OCI-LY3 (cell line): Measurements from ENCODE around the gene PCA3.

Experiments used
- H2AFZ ChIP-seq: fragments of 200-600, 300-600 bp; shearing (Covaris generic); 2 replicates; pipeline ENCODE4 v1.6.0; 2014; ENCODE audit warnings: antibody characterized with exemption, low read depth, low read length
- H3K27ac ChIP-seq: fragments of 200-600, 300-600 bp; sonication (generic); 2 replicates; pipeline ENCODE4 v1.5.1; 2014; ENCODE audit warnings: mild to moderate bottlenecking, low read length, moderate library complexity, mixed read lengths
- H3K27me3 ChIP-seq: fragments of 200-600, 300-600 bp; sonication (generic); 2 replicates; pipeline ENCODE4 v1.6.1; 2014; ENCODE audit warnings: low read depth, low read length, mixed read lengths
- H3K36me3 ChIP-seq: fragments of 200-600, 300-600 bp; sonication (generic); replicated peaks from 2 replicates; pipeline ENCODE3; 2014; ENCODE audit warnings: low read depth, low read length, mixed read lengths
- H3K4me1 ChIP-seq: fragments of 300-600, 200-600 bp; sonication (generic); 2 replicates; pipeline ENCODE4 v1.6.1; 2014; ENCODE audit warnings: low read length, mixed read lengths
- H3K4me2 ChIP-seq: fragments of 200-600, 300-600 bp; sonication (generic); 2 replicates; pipeline ENCODE4 v1.6.1; 2014; ENCODE audit warnings: low read length, mixed read lengths
- H3K4me3 ChIP-seq: fragments of 300-600, 200-600 bp; sonication (generic); 2 replicates; pipeline ENCODE4 v1.5.1; 2014; ENCODE audit warnings: antibody characterized with exemption, mild to moderate bottlenecking, low read length, moderate library complexity
- H3K79me2 ChIP-seq: fragments of 300-600, 200-600 bp; shearing (Covaris generic); 2 replicates; pipeline ENCODE4 v1.6.1; 2014; ENCODE audit warnings: mild to moderate bottlenecking, low read length, mixed read lengths
- H3K9ac ChIP-seq: fragments of 300-600, 200-600 bp; shearing (Covaris generic); 2 replicates; pipeline ENCODE4 v1.6.0; 2014; ENCODE audit warnings: mild to moderate bottlenecking, low read length, moderate library complexity
- H3K9me3 ChIP-seq: fragments of 200-600, 300-600 bp; shearing (Covaris generic); 2 replicates; pipeline ENCODE4 v1.6.1; 2014; ENCODE audit warnings: low read length, mixed read lengths; ENCODE audit not compliant: insufficient read depth
- H4K20me1 ChIP-seq: fragments of 200-600, 300-600 bp; sonication (generic); 2 replicates; pipeline ENCODE4 v1.6.1; 2016; ENCODE audit warnings: low read length, mixed read lengths; ENCODE audit not compliant: insufficient read depth
- CTCF ChIP-seq: fragments of 200-600, 300-600 bp; sonication (generic); IDR thresholded peaks from 2 replicates; pipeline ENCODE4 v1.5.1; 2014; ENCODE audit warnings: antibody characterized with exemption, low read length, low read depth
- EZH2phosphoT487 ChIP-seq: fragments of 200-600 bp; shearing (Covaris generic); IDR thresholded peaks from 2 replicates; pipeline ENCODE4 v1.6.1; 2018; ENCODE audit warnings: antibody characterized with exemption, mixed run types, low read depth

PCA3 gene

GRCh38 chr9:76761448-76761847 is 2.8 kb upstream of the PCA3 start:
- Histone ChIP-seq H3K27ac (no peak overlapping the region), H3K9me3 (no peaks in the 10 kb centered on the region), H3K79me2 (no peaks in the 10 kb centered on the region), H3K4me1 (peaks cover 29% of the 10 kb centered on the region), H2AFZ (no peak overlapping the region), H3K4me3 (no peak overlapping the region), H3K9ac (no peak overlapping the region), H3K27me3 (peaks cover 12% of the 10 kb centered on the region), H3K36me3 (no peaks in the 10 kb centered on the region), H4K20me1 (no peaks in the 10 kb centered on the region), H3K4me2 (no peak overlapping the region)
- TF ChIP-seq CTCF (peak; percentile 57), EZH2phosphoT487 (no peak)

DNA sequence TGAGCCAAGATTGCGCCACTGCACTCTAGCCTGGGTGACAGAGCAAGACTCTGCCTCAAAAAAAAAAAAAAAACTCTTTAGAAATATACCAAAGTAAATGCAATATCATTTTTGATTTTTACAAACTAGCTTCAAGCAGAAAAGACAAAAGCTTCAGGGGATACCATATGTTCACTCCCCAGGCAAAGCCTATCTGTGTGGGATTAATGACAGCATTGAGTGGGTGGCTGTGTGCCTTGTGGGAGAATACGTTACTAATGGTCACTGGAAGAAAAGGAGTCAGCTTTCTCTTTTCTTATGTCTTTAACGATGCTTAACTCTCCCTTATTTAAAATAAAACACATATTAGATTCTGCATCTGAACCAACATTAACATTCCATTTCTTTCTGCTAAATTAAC is 1.9 kb downstream of the PCA3 start:
- Histone ChIP-seq H3K4me1 (no peaks in the 10 kb centered on the region), H3K4me2 (no peak overlapping the region), H3K79me2 (no peaks in the 10 kb centered on the region), H3K4me3 (no peak overlapping the region), H4K20me1 (no peaks in the 10 kb centered on the region), H3K27ac (no peak overlapping the region), H3K36me3 (no peaks in the 10 kb centered on the region), H3K9me3 (no peaks in the 10 kb centered on the region), H2AFZ (no peak overlapping the region), H3K27me3 (0 out of 2 replicates have a peak, but pooled peaks cover under 1% of the 10 kb centered on the region), H3K9ac (no peak overlapping the region)
- TF ChIP-seq EZH2phosphoT487 (no peak), CTCF (no peak)

DNA sequence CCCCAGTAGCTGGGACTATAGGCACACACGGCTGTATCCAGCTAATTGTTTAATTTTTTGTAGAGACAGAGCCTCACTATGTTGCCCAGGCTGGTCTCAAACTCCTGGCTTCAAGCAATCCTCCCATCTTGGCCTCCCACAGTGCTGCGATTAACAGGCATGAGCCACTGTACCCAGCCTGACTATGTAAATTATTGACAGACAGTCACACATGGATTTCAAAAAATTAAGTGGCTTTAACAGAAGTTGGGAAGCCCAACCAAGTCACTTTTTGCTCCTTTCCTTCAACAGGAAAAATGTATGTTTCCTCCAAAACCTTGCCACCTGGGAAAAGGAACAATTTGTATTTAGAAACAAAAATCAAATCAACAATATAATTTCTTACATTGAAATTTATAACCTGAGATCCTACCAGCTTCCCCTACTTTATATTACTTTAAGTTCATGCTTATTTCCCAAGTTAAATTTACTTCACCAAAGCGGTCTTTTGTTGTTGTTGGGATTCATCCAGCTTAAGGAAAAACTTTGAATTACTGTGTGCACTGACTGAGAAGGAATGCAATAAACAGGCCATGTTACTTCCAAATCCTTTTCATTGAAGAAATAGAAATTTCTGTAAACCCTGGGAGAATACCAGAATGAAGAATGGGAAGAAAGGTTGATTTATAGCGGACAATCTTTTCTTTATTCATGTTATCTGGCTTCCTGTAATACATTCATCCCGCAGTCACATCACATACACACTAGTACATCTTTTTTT is 8.6 kb downstream of the PCA3 start:
- no peak overlapping the region for H3K4me2 ChIP-seq
- H3K9ac ChIP-seq, result no peak overlapping the region
- H3K4me3 ChIP-seq, result no peak overlapping the region
- peaks cover 13% of the 10 kb centered on the region for H3K27me3 ChIP-seq
- no peaks in the 10 kb centered on the region for H3K4me1 ChIP-seq
- no peak for TF ChIP-seq CTCF
- no peak for TF ChIP-seq EZH2phosphoT487
- no peaks in the 10 kb centered on the region for H4K20me1 ChIP-seq
- no peaks in the 10 kb centered on the region for H3K36me3 ChIP-seq
- H3K27ac ChIP-seq, result no peak overlapping the region
- no peaks in the 10 kb centered on the region for H3K9me3 ChIP-seq
- no peak overlapping the region for H2AFZ ChIP-seq
- H3K79me2 ChIP-seq, result no peaks in the 10 kb centered on the region

DNA sequence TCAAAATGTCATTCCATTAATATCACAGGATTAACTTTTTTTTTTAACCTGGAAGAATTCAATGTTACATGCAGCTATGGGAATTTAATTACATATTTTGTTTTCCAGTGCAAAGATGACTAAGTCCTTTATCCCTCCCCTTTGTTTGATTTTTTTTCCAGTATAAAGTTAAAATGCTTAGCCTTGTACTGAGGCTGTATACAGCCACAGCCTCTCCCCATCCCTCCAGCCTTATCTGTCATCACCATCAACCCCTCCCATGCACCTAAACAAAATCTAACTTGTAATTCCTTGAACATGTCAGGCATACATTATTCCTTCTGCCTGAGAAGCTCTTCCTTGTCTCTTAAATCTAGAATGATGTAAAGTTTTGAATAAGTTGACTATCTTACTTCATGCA is 20.6 kb downstream of the PCA3 start:
- Histone ChIP-seq H3K4me3 (no peak overlapping the region), H3K79me2 (no peaks in the 10 kb centered on the region), H3K27ac (no peak overlapping the region), H3K27me3 (peaks cover 6% of the 10 kb centered on the region; the same call in 1 of the 2 replicates), H3K9ac (no peak overlapping the region), H3K4me2 (no peak overlapping the region), H3K9me3 (no peaks in the 10 kb centered on the region), H4K20me1 (no peaks in the 10 kb centered on the region), H3K4me1 (no peaks in the 10 kb centered on the region), H2AFZ (no peak overlapping the region), H3K36me3 (no peaks in the 10 kb centered on the region)
- TF ChIP-seq EZH2phosphoT487, result no peak
- TF ChIP-seq CTCF, result no peak
